ENCODE measurements around the gene SBK2.

DNA sequence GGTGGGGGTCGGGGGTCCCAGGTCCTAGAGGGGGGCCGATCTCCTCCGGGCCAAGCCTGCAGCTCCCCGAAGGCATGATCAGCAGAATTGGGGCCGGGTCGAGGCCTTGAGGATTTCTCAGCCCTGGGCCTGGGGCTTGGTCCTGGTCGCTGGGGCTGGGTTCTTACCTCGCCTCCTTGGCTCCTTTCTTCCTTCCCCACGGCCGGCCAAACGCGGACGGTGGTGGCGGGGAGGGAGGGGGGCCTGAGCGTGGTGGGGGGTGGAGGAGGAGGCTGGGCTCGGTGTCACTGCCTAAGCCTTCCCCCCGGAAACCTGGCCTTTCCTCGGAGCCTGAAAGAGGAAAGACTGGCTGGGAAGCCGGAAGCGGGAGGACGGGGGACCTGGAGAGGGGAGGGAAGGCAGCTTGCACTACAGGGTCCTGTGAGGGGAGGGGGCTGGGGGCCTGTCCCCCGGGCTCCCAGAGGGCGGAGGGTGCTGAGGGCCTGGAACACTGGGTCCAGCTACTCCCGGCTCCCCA, 43.8 kb upstream of the SBK2 start, which contains the start of gene ZNF579:
- TF ChIP-seq RAD21 (IDR thresholded peaks at IDR 0.05; ENCODE audit: low read depth) (no peak), TEAD4 (IDR thresholded peaks at IDR 0.05) (0 out of 2 replicates have a peak, but pooled peaks have one; percentile 29), EGR1 (IDR thresholded peaks at IDR 0.05) (no peak), EP300 (IDR thresholded peaks at IDR 0.05; ENCODE audit: borderline replicate concordance) (no peak), CREB1 (IDR thresholded peaks at IDR 0.05; ENCODE audit: low read depth) (no peak), MAX (IDR thresholded peaks at IDR 0.05) (peak; percentile 74), TAF1 (IDR thresholded peaks at IDR 0.05; ENCODE audit: low read depth) (no peak; the same call in 1 of the 2 replicates), REST (IDR thresholded peaks at IDR 0.05; ENCODE audit: low read depth) (no peak), YY1 (IDR thresholded peaks at IDR 0.05; ENCODE audit: low read depth) (peak; percentile 70)
- TF ChIP-seq, protein P1, sequence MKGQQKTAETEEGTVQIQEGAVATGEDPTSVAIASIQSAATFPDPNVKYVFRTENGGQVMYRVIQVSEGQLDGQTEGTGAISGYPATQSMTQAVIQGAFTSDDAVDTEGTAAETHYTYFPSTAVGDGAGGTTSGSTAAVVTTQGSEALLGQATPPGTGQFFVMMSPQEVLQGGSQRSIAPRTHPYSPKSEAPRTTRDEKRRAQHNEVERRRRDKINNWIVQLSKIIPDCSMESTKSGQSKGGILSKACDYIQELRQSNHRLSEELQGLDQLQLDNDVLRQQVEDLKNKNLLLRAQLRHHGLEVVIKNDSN (IDR thresholded peaks at IDR 0.05) = peak; percentile 57; the same call in 1 of the 2 replicates

Data from Ishikawa (cell line).